Measurements from ENCODE around the gene LIX1L.

- TF ChIP-seq YY1 (IDR thresholded peaks at IDR 0.05; ENCODE audit: insufficient read depth, insufficient read length) (no peak), SUZ12 (IDR thresholded peaks at IDR 0.05; ENCODE audit: extremely low read depth, insufficient read depth, insufficient read length) (no peak)
Measured at GRCh38 chr1:145887631-145888030, 70.2 kb downstream of the LIX1L start.

Measured in NT2/D1 (cell line).